Measurements from ENCODE around the gene MYL5.
"Not testable (repeated sequence)": the region's sequence is repeated elsewhere in the genome, so short reads cannot be mapped to it uniquely, and the experiment has no call there.

The MYL5 gene

GRCh38 chr4:636628-637159 lies 37.6 kb upstream of the MYL5 start:
- TF ChIP-seq CREB5 (CRISPR knock-in tag; IDR thresholded peaks at IDR 0.05; ENCODE audit: low read depth) (no peak), TCF4 (CRISPR knock-in tag; IDR thresholded peaks at IDR 0.05; ENCODE audit: borderline replicate concordance) (no peak), SNAI2 (CRISPR knock-in tag; IDR thresholded peaks at IDR 0.05) (no peak), CSDC2 (CRISPR knock-in tag; IDR thresholded peaks at IDR 0.05) (no peak), TOX (CRISPR knock-in tag; IDR thresholded peaks at IDR 0.05; ENCODE audit: borderline replicate concordance) (no peak), ARNTL (CRISPR knock-in tag; IDR thresholded peaks at IDR 0.05; ENCODE audit: borderline replicate concordance, low read depth) (no peak), ZFP30 (CRISPR knock-in tag; IDR thresholded peaks at IDR 0.05) (no peak), POU6F1 (CRISPR knock-in tag; IDR thresholded peaks at IDR 0.05; ENCODE audit: borderline replicate concordance, low read depth) (no peak), RARB (CRISPR knock-in tag; IDR thresholded peaks at IDR 0.05) (no peak), ZNF8 (CRISPR knock-in tag; IDR thresholded peaks at IDR 0.05) (no peak), GLIS3 (CRISPR knock-in tag; IDR thresholded peaks at IDR 0.05) (no peak), BACH2 (CRISPR knock-in tag; IDR thresholded peaks at IDR 0.05; ENCODE audit: borderline replicate concordance) (no peak), ZNF70 (CRISPR knock-in tag; IDR thresholded peaks at IDR 0.05) (no peak), ZFP3 (CRISPR knock-in tag; IDR thresholded peaks at IDR 0.05) (no peak), TSHZ2 (CRISPR knock-in tag; IDR thresholded peaks at IDR 0.05) (no peak), ZNF565 (CRISPR knock-in tag; conservative IDR thresholded peaks at IDR 0.05; ENCODE audit: low read depth) (no peak), ESRRG (CRISPR knock-in tag; IDR thresholded peaks at IDR 0.05) (no peak), CSRNP3 (CRISPR knock-in tag; IDR thresholded peaks at IDR 0.05) (no peak), OSR1 (CRISPR knock-in tag; IDR thresholded peaks at IDR 0.05) (no peak), PPARA (CRISPR knock-in tag; IDR thresholded peaks at IDR 0.05; ENCODE audit: borderline replicate concordance) (no peak)
- no peak for ATAC-seq

- no peak for TF ChIP-seq POU6F1 (CRISPR knock-in tag; IDR thresholded peaks at IDR 0.05; ENCODE audit: borderline replicate concordance, low read depth)
- TF ChIP-seq ISL1 (CRISPR knock-in tag; IDR thresholded peaks at IDR 0.05): no peak
- no peak for TF ChIP-seq PATZ1 (CRISPR knock-in tag; IDR thresholded peaks at IDR 0.05; ENCODE audit: borderline replicate concordance)
- ATAC-seq: no peak
Observed at GRCh38 chr4:637536-638280, 36.6 kb upstream of the MYL5 start.

GRCh38 chr4:642366-642765 lies 32.0 kb upstream of the MYL5 start:
- not testable (repeated sequence) for ATAC-seq
